Raji (cell line): ENCODE data around the gene NCKAP5.

ENCODE experiments used
- POLR2A ChIP-seq: IDR thresholded peaks from 2 replicates; pipeline ENCODE4 v1.6.1; 2011; ENCODE audit warnings: low read depth, low read length, control low read depth; ENCODE audit not compliant: insufficient read depth

Gene NCKAP5

GRCh38 chr2:133146893-133147292 lies 421.4 kb downstream of the NCKAP5 start:
- no peak for TF ChIP-seq POLR2A

- TF ChIP-seq POLR2A, result no peak
Observed at GRCh38 chr2:133143645-133144044, 424.6 kb downstream of the NCKAP5 start.

DNA sequence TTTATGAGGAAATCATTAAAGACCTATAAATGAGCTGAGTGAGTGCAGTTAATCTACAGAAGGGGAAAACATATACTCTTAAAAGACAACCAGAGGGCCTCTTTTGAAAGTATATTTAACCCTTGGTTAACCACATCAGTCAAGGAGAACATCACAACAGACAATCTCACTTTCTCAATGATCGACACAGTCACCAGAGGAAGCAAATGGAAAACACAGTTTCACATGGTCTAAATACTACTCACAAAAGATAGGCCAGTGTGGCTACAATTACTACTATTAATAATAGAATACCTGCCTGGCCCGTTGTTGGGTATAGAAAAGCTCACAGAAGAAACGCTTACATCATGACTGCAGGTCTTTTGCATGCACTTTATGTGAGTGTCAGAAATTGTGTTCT lies 426.2 kb downstream of the NCKAP5 start:
- TF ChIP-seq POLR2A, result no peak

DNA sequence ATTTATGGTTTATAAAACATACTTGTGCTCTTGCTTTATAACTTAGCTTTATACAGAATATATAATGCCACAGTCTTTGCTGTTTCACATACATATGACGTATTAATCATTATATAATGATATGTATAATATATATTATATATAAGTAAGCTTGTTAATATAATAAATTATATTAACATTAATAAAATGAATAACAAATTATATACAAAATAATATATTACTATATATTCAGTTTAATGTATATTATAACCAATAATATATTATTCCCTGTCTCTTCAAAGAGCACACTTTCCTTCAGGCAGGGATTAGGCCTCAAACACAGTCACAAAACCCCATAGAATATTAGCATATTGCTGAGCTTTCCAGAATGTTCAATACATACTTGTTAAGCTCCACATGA lies 427.6 kb downstream of the NCKAP5 start:
- no peak for TF ChIP-seq POLR2A

GRCh38 chr2:133139847-133140533 lies 428.3 kb downstream of the NCKAP5 start:
- no peak for TF ChIP-seq POLR2A

GRCh38 chr2:133138693-133139092 lies 429.6 kb downstream of the NCKAP5 start:
- no peak for TF ChIP-seq POLR2A

- no peak for TF ChIP-seq POLR2A
Observed at GRCh38 chr2:133135035-133135654, 433.1 kb downstream of the NCKAP5 start.

DNA sequence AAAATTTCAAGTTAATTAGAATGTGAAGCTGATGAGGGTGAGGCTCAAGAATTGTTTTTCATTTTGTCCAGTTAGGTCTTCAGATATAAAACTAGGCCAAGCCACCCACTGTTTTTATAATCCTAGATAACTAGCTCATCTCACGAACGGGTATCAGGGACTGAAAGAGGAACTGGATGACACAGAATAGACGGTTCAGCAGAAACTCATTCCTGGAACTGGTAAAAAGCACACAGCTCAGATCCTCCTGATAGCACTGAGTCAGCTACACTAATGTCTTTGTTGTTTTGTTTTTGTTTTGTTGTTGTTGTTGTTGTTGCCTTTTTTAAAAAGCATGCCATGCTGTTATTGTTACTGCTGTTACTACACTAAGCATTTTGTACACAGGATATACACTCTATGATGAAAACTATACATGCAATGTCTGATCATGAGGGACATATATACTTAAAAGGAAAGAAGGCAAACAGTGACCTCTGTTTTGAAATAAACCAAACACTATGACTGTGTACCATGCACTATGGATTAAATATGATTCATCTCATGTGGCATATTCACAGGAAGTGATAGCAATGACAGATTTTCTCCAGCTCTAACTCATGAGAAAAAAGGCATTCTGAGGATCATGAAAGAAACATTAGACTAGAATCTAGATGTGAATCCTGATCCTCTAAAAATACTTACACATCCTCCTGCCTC lies 437.6 kb downstream of the NCKAP5 start:
- no peak for TF ChIP-seq POLR2A

GRCh38 chr2:133124446-133124845 lies 443.8 kb downstream of the NCKAP5 start:
- no peak for TF ChIP-seq POLR2A

DNA sequence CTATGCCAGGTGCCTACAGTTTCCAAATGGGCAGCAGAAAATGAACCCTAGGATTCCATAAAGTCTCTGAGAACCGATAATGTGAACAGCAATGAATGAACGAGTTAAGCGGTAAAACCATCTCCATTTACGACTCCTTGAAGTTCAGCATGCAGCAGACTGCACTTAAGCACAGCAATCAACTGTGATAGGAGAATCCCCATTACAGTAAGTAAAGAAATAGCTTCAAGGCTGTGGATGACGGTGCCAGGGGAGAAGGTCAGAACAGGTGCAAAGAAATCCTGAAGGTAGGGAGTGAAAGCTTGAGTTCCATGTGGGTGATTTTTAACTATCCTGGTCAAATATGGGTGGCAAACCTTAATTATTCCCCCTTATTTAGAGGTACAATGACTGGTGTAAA lies 444.4 kb downstream of the NCKAP5 start:
- TF ChIP-seq POLR2A, result no peak

GRCh38 chr2:133123393-133123792 lies 444.9 kb downstream of the NCKAP5 start:
- no peak for TF ChIP-seq POLR2A

DNA sequence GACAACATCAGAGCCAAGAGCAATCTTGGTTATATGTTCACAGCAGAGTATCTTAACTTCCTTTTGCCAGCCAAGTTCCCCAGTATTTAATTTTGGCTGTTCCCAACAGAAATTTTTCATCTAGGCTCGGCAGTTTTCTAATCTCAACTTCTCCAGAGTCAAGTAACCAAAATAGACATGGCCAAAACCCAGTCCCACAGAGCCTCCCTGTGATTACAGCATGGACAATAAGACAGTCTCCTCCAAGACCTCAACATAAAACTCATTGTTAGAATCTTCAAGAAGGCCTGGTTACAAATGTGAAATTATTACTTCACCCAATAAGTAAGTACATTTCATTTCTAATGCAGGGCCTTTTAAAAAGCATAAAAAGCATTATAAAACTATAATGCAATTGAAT lies 445.7 kb downstream of the NCKAP5 start:
- no peak for TF ChIP-seq POLR2A

DNA sequence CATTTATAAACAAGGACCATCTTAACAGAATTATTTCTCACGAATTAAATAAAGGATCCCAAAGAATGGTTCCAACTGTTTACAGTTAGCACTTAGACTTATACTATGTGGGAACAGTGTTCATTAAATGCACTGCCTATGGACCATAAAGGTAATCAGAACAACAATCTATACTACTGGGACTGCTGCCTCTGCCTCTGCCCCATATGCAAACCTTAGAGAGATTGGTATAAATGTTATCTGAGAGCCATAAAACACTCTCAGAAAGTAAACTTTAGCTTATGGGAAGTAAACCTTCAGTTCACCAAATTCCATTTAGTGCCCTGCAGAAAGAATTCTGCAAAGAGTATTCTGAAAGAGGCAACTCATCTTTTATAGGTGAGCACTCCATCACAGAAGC lies 448.0 kb downstream of the NCKAP5 start:
- no peak for TF ChIP-seq POLR2A

DNA sequence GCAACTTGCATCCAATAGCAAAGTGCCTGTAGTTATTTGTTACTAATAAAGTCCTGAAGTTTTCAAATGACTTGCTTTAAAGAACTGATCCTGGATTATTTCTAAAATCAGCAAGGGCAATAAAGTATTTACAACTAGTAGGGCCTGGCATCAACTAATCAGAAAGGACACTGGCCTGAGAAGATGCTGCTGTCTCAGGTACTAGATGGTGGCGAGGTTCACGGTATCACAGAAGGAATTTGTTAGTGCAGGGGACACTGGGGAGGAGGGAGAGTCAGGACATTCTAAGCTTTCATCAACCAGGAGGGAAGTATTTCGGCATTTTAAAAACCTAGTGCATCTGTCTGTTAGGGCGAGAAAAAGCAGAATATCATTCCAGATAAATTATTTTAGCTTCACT lies 458.1 kb downstream of the NCKAP5 start:
- no peak for TF ChIP-seq POLR2A

DNA sequence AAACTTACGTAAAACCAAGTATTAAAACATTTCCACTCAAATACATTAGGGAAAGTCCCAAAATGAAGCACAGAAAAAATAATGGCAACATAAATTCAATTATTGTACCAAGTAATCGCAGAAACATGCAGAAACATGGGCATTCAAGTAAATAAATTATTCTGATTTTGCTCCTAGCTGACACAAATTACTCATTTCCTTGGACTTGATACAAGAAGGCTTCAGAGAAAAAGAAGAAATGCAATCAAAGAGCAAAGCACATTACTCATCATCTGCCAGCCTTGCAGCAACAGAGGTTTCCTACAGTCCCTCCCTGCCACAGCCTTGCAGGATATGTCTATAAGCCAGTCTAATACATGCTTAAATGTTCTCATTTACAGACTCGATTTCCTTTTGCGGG lies 458.5 kb downstream of the NCKAP5 start:
- TF ChIP-seq POLR2A, result no peak
